DMS 273 (cell line): ENCODE results near the gene ABTB1.
"Not testable (repeated sequence)": the region's sequence is repeated elsewhere in the genome, so short reads cannot be mapped to it uniquely, and the experiment has no call there.

ENCODE experiments used
- DNase-seq: peaks from one replicate; lab custom pipeline; 2025; ENCODE audit not compliant: unreplicated experiment; lab: John Stamatoyannopoulos, UW

The ABTB1 gene

DNA sequence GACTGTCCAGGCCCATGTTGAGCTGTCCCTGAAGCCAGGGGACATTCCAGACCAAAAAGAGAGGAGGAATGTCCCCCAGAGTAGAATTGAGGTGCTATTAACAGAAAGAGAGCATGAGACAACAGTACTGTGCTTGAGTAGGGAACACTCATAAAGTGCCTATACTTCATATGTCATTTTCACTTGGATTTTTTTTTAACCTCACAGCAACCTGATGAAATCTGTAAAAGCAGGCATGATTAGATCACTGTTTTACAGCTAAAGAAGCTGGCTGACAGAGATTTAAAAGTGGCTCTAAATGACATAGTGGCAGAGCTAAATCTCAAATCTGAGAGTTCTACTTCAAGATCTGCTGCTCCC, 24.9 kb upstream of the ABTB1 start:
- DNase-seq, result no peak

DNA sequence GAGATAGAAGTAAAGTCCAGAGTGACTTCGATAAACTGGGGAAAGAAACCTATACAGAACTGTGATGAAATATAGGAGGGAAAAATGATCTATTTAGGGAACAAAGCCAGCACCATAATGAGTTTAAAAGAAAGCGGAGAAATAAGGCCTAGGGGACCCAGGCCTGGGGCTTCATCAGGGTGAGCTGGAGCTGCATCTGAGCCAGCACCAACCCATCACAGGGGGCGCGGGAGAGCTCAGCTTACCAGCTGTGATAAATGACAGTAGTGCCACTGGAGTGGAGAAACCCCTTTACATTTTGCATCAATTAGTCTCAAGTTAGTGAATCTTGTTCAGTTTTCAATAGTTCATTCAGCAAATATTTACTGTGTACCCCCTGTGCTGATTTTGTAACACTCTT, 22.5 kb upstream of the ABTB1 start:
- no peak for DNase-seq

DNA sequence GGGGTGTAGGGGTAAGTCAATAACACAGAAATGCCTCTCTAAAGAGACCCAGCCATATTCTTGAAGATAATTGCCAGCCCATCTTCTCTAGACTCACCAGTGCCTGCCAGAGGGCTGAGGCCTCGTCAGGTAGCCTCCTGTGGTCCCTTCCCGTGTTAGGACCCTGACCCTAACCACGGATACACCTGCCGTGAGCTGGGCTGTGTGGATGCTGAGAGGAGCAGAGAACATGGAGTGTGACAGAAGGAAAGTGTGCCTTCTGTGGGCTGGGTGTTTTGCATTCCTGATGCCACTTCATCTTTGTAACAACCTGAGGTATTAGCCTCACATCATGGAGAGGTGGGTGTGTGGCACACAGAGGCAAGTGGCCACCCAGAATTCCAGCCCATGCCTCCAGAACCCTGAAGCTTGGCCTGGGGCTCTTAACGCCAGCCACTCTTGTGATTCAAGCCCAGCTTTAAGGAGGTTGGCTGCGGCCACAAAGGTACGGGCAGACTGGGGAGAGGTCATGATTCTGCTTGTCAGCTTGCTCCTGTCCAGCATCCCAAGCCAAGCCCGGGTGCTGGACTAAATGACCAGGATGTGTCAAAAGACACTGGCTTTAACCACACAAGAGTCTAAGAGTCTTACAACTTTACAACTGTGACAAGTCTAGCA, 21.1 kb upstream of the ABTB1 start:
- DNase-seq, result no peak

DNA sequence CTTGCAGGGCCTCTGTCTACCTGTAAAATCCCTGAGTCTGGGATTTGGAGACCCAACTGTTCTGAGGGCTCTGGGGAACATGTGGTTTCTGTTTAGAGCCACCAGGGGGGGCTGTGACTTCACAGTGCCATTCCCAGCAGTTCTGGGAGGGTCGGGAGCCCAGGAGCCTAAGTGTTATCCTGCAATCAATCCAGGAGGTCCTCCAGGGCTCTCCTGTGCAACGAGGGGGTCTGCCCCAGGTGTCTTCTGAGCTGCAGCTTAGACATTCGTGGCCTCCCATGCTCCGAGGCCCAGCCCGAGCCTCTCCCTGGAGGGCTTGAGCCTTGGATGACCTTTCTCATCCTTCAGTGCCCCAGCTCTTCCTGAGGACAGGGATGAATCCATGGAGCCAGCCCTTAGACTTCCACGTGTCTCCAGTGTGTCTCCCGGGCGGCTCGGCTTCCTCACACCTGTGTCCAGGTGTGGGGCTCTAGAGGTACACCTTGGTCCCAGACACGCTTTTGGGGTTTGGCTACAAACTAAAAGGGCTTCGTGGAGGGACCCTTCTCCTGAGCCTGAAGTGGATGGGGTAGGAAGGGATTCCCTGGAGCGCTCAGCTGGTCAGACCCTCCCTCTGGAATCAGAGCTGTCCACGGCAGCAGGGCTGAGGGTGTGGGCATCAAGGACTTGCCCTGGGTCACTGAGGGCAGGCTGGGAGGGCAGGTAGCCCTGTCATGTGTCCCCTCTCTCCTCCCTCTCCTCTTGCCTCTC, 20.3 kb upstream of the ABTB1 start:
- DNase-seq, result peak; percentile 86

DNA sequence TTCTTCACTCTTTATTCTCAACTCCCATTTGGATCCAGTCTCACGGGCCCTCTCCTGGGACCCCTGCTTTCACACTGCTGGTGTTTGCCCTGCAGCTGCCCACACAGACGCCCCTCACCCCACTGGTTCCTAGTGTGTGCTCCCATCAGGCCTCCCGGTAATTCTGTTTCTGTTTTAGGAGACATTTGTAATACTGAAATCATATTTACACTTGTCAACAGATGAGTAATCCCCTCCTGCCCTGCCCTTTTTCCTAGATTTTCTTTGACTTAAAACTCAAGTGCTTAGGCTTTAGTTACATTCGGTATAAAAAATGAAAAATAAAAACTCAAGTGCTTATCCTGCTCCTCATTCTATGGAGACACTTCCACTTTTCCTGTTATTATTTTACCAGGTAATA, 18.4 kb upstream of the ABTB1 start:
- DNase-seq, result no peak

DNA sequence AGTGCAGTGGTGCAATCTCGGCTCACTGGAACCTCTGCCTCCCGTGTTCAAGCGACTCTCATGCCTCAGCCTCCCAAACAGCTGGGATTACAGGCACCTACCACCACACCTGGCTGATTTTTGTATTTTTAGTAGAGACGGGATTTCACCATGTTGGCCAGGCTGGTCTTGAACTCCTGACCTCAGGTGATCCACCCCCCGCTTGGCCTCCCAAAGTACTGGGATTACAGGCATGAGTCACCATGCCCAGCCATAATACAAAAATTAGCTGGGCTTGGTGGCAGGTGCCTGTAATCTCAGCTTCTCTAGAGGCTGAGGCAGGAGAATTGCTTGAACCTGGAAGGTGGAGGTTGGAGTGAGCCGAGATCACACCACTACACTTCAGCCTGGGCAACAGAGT, 17.8 kb upstream of the ABTB1 start:
- DNase-seq, result not testable (repeated sequence)

DNA sequence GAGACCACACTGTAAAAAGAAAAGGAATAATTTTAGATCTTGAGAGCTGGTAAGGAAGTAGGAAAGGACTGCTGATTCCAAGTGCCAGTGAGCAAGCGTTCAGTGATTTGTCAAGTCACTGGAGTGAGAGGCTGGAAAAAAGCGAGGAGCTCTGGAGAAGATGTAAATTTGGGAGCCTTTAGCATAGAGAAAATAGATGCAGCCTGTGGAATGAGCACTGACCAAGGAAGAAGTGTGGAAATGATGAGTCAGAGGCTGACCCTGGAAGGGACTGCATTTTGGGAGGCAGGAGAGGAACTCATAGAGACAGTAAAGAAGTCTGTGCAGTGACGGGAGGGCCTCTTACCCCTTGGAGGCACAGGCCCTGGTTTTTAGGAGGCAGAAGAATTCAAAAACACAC, 17.1 kb upstream of the ABTB1 start:
- DNase-seq, result no peak

DNA sequence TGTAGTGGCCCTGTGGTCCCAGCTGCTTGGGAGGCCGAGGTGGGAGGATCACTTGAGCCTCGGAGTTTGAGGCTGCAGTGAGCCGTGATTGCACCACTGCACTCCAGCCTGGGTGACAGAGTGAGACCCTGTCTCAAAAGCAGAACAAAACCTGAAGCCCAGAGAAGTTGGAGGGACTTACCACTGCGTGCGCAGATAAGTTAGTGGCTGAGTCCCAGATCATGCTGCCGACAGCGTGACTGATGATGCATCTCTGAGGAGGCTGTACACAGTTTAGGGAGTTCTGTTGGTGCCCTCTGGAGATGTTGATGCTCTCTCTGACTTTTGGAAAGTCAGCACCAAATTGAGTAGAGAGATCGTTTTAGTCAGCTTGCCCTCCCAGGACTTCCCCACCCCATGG, 15.8 kb upstream of the ABTB1 start:
- no peak for DNase-seq

DNA sequence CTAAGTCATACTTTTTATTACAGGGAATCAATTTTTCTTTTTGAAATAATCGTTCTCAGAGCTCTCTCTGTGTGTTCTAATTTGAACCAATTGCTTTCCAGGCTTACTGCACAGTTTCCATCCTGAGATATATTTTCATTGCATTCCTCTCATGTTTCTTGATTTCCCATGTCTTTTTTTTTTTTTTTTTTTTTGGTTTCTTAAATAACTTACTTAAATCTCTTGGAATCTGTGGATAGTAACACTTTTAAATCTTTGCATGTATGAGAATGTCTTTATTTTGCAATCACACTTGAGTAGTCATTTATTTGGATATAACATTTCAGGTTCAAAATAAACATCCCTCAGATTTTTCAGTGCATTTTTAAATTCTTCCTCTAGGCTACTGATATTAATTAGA, 14.5 kb upstream of the ABTB1 start:
- DNase-seq, result no peak

DNA sequence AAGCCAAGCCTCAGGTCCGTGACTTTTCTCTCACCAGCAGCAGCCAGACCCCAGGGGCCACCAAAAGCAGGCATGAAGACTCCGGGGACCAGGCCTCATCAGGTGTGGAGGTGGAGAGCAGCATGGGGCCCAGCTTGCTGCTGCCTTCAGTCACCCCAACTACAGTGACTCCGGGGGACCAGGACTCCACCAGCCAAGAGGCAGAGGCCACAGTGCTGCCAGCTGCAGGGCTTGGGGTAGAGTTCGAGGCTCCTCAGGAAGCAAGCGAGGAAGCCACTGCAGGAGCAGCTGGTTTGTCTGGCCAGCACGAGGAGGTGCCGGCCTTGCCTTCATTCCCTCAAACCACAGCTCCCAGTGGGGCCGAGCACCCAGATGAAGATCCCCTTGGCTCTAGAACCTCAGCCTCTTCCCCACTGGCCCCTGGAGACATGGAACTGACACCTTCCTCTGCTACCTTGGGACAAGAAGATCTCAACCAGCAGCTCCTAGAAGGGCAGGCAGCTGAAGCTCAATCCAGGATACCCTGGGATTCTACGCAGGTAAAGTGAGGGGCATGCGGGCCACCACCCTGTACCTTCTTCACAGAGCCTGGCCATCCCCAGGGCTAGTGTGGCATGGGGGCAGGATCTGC, 12.0 kb upstream of the ABTB1 start:
- no peak for DNase-seq

DNA sequence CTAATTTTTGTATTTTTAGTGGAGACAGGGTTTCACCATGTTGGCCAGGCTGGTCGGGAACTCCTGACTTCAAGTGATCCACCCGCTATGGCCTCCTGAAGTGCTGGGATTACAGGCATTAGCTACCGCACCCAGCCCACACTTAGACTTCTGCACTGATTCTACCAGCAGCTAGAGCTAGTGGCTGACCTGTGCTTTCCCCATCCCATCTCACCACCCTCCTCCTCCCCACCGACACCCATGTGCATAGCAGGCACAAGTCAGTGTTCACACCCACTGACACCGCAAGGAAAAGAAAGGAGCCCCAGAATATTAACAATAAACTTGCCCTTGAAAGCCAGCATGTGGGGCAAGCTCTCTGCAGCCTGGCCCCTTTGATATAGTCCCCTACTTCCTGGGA, 11.2 kb upstream of the ABTB1 start:
- no peak for DNase-seq

DNA sequence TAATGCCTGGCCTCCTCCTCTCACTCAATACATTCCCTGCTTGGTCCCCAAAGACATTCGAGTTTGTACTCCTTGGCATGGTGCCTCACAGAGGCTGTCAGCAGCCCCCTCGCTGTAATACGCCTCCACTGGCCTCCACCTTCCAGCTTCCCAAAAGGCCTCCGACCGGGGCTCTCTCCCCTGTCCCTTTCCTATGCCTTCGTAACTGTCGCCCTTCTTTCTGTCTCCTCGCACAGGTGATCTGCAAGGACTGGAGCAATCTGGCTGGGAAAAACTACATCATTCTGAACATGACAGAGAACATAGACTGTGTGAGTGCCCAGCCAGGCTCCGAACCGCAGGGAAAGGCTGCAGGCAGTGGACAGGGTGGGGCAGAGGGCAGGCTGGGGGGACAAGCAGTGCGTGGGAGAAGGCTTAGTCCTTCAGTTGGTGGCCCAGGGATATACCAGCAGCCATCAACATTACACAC, 10.7 kb upstream of the ABTB1 start:
- DNase-seq, result no peak

DNA sequence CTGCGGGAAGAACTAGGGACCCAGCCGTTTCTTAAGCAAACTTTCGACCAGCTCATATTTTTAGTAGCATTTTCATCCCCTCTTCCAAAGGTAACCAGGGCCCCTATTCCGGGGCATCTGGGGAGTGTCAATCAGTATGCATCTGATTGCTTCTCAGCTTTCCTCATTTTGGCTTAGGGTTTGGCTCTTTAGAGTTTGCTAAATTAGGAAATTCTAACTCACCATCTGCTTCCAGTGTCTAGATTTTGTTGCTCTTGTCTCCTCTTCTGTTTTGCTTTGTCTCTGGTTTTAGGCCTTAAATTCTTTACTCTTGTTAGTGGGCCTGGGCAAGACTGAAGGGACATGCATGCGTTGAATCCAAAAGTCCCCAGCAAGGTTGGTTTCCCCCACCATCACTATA, 9.6 kb upstream of the ABTB1 start:
- DNase-seq, result no peak

DNA sequence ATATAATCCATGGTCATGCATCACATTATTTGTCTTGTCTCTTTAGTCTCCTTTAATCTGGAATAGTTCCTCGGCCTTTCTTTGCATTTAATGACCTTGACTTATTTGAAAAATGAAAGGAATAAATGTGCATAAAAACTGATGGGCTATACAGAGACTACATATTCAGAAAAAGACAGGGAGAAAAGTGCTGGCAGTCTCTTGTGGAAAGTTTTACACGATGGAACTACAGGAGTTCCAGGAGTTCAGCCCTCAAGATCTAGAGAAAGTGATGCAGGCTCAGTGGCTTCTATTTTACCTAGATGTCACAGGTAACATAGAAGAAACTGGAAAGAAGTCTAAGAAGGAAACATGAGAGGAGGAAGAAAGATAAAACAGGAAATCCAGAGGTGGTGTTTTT, 7.6 kb upstream of the ABTB1 start:
- no peak for DNase-seq

DNA sequence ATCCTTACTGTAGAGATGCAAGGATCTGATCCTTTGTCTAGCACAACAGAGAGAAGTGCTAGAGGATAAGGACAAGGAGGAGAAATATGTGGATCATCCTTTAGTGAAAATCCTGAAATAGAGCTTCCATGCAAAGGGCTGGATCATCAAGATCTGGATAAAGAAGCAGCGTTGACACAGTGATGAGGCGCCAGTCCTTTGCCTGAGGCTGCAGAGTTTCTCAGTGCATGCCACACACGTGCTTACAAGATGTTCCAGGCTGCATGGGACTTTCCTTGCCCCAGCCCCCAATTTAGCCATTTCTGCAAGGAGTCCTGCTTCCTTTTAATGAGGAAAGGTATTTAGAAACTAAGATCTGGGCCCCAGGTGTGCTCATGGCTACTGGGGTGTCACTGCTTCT, 7.2 kb upstream of the ABTB1 start:
- no peak for DNase-seq

DNA sequence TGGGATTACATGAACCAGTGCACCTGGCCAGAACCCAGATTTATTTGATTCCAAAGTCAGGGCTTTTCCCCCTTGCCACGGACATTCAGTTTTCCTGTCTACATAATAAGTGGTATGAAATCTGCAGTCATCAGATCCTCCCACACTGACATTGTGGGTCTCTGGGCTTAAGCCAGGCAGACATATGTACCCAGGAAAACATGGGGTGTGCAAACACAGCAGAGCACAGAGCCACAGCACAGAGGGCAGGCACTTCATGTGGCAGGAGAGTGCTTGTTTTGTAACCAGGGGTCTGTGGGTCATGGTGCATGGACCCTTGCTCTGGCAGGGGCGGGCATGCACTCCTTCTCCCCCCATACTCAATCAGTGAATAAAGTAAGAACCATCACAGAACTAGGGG, 6.1 kb upstream of the ABTB1 start:
- no peak for DNase-seq

DNA sequence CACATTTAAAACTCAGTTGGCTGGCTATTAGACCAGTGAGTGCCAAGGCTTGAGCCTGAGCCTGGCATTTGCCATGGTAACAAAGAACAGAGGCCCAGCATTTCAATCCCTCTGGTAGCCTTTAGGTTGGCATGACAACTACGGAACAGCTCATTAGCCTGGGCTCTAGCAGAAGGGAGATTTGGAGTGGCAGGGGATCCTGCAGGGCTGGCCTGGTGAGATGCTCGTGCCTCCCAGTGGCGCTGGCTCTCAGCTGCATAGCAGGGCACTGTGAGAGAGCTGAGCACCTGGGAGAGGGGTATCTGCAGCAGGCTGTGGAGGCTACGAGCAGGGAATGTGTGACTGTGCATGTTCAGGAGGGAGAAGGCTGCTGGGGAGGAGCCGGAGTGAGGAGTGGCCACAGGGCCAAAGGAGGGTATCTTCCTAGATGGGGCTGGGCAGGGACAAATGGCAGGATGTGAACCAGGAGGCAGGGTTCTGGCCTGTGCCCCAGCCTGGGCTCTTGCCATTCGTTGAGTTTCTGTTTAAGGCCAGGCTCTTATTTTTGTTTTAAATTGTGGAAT, 5.6 kb upstream of the ABTB1 start:
- DNase-seq, result peak; percentile 73

DNA sequence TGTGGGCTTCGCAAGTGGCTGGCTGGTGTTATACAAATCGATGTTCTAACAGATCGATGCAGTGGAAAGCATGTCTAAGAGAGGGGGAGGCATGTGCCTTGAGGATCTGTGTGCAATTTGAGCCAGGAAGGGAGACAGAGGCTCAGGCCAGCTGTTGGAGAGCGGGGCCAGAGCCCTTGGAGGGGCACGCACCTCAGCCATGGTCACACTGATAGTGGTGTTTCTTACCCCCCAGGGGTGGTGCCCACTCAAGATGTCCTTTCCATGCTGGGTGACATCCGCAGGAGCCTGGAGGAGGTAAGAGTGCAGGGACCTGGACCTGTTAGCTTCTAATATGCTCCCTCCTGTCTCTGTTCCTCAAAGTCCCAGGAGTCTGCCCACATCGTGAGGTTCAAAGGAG, 3.8 kb upstream of the ABTB1 start:
- no peak for DNase-seq

DNA sequence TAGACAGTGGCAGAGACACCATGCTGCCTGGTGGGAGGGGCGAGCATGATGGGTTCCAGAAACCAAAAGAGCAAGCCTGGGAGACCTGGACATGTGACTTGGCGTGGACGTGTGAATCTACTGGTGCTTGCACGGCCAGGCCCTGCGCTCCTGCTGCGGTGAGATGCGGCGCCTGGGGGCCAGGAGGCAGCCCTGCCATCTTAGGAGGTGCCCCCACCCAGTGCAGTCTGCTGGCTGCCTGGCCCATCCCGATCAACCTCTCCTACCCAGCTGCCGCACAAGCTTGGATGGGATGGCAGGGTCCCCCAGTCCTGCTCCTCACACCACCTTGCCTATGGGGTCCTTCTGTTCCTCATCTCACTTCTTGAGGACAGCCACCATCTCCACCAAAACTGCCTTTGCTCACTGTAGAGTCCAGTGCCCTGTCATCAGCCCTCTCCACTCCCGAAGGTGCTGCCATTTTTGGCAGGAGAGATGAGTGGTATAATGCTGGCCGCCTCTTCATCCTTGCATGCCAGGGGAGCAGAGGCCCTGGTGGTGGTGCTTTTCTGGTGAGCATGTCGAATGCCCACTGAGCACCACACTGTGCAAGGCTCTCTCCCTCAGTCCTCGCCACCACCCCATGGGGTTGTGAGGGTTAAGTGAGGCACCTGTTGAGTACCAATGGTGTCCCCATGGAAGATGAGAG, 3.1 kb upstream of the ABTB1 start:
- DNase-seq, result no peak

DNA sequence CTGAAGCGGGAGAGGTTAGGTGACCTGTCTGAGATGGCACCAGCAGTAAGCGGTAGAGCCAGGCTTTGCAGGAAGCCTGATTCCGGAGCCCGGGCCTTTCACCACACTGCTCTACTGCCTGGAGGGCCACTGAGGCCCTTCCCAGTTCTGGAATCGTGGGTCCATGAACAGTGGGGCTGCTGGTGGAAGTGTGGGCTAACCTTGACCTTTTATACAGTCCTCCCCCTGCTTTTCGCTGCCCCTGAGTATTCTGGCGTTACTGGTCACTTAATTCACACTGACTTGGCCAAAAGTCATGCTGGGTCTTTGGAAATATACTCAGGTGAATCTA, 2.6 kb upstream of the ABTB1 start:
- DNase-seq, result no peak

DNA sequence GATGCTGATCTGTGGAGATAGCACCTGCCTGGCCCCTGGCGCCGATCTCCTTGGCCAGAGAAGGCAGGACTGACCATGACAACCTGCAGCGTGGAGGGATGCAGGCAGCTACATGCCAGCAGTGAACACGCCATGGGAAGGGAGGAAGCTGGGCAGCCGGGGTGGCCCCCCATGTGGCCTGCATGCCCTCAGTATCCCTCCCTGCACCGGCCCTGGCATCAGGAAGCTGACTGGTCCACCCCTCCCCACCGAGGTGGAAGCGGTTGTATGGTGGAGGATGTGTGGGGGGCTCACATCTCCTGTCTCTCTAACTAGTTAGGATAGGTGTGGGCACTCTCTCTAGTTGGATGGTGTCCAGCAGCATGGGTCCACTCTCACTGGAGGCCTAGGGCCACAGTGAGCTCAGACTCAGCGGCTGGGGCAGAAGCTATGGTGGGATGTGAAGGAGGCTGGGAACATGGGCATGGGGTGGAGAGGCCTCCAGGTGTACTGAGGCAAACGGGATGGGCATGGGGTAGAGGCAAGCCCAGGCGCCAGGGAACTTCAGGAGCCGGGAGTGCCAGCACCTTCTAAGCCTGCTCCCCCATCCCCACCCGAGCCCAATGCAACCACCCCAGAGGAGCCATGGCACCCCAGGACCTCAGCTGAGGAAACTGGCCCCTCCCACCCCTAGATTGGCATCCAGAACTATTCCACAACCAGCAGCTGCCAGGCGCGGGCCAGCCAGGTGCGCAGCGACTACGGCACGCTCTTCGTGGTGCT, 1.8 kb upstream of the ABTB1 start:
- DNase-seq, result no peak
